Hematopoietic multipotent progenitor cell treated with erythropoietin and hydrocortisone succinate and interleukin-3 and kit ligand, for 4 days (in vitro differentiated cells): Measurements from ENCODE around the gene PTDSS2.
"Not testable (repeated sequence)": the region's sequence is repeated elsewhere in the genome, so short reads cannot be mapped to it uniquely, and the experiment has no call there.

Source experiments
- DNase-seq: peaks from one replicate; pipeline ENCODE4 v3.0.0-alpha.2; 2015

PTDSS2 gene

GRCh38 chr11:414318-414857 is 35.7 kb upstream of the PTDSS2 start:
- no peak for DNase-seq

GRCh38 chr11:415640-416041 is 34.4 kb upstream of the PTDSS2 start:
- no peak for DNase-seq

GRCh38 chr11:416051-416756 is 33.9 kb upstream of the PTDSS2 start:
- no peak for DNase-seq

GRCh38 chr11:416757-417621 is 33.1 kb upstream of the PTDSS2 start:
- peak; percentile 70 for DNase-seq

GRCh38 chr11:417652-418342 is 32.3 kb upstream of the PTDSS2 start:
- DNase-seq: no peak

GRCh38 chr11:418343-419247 is 31.5 kb upstream of the PTDSS2 start:
- DNase-seq: no peak

GRCh38 chr11:419248-420005 is 30.7 kb upstream of the PTDSS2 start:
- no peak for DNase-seq

GRCh38 chr11:420054-420910 is 29.8 kb upstream of the PTDSS2 start:
- DNase-seq: no peak

GRCh38 chr11:420911-421321 is 29.2 kb upstream of the PTDSS2 start:
- no peak for DNase-seq

- peak; percentile 37 for DNase-seq
Observed at GRCh38 chr11:422249-422656, 27.8 kb upstream of the PTDSS2 start.

GRCh38 chr11:424232-424631 is 25.8 kb upstream of the PTDSS2 start:
- no peak for DNase-seq

GRCh38 chr11:424766-425165 is 25.3 kb upstream of the PTDSS2 start:
- DNase-seq: not testable (repeated sequence)

GRCh38 chr11:425301-425700 is 24.8 kb upstream of the PTDSS2 start:
- DNase-seq: no peak

GRCh38 chr11:426851-427250 is 23.2 kb upstream of the PTDSS2 start:
- no peak for DNase-seq

- DNase-seq: no peak
Observed at GRCh38 chr11:428295-428694, 21.8 kb upstream of the PTDSS2 start.

GRCh38 chr11:429391-429790 is 20.7 kb upstream of the PTDSS2 start:
- no peak for DNase-seq

- no peak for DNase-seq
Observed at GRCh38 chr11:429931-430456, 20.1 kb upstream of the PTDSS2 start.

GRCh38 chr11:431921-432320 is 18.2 kb upstream of the PTDSS2 start:
- DNase-seq: no peak

- DNase-seq: no peak
Observed at GRCh38 chr11:432501-433100, 17.5 kb upstream of the PTDSS2 start.

- DNase-seq: no peak
Observed at GRCh38 chr11:433111-433510, 17.0 kb upstream of the PTDSS2 start.
